Activated T-cell treated with anti-CD3 and anti-CD28 coated beads, Interleukin-2, amount 50 U/mL, for 1 hour (primary cell): Measurements from ENCODE around the gene RAB40B.
"Not testable (repeated sequence)": the region's sequence is repeated elsewhere in the genome, so short reads cannot be mapped to it uniquely, and the experiment has no call there.

Experiments used
- DNase-seq: peaks from one replicate; pipeline ENCODE4 v3.0.0-alpha.2; 2020

The RAB40B gene, protein sequence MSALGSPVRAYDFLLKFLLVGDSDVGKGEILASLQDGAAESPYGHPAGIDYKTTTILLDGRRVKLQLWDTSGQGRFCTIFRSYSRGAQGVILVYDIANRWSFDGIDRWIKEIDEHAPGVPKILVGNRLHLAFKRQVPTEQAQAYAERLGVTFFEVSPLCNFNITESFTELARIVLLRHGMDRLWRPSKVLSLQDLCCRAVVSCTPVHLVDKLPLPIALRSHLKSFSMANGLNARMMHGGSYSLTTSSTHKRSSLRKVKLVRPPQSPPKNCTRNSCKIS

DNA sequence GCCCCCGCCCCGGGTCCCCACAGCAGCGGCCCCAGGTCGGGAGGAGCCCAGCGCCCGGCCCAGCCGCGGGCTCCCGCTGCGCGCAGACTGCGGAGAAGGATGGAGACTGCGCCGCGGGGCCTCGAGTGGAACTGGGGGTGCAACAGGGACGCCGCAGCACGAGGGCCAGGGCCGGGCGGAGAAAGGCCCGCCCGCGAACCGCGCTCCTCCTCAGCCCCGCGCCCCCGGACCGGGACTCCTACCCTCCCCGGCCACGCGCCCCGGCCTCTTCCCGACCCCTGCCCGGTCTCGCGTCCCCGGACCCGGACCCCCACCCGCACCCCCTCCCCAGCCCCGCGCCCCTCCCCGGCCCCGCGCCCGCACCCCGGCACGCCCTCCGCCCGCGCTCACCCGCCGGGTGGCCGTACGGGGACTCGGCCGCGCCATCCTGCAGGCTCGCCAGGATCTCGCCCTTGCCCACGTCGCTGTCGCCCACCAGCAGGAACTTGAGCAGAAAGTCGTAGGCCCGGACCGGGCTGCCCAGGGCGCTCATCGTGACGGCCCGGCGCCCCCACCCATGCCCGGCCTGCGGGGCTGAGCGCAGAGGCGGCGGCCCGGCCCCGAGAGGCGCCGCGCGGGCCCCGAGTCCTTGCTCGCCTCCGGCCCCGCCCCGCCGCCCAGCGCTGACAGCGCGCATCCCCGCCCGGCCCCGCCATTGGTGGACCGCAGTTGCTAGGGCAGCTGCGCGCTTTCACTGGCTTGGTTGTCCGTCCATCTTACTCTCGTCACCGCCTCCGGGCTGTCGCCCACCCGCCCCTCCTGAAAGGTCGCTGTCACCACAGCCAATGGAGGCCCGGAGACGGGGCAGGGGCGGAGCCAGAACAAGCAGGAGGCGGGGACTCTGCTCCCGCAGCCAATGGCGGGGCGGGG is at the start of gene RAB40B:
Gene RAB40B, minus strand, starts transcription at position 634 of the 909 bp plus-strand sequence. Its CDS starts 102 bp downstream, at position 532.
- DNase-seq, result peak; percentile 99

DNA sequence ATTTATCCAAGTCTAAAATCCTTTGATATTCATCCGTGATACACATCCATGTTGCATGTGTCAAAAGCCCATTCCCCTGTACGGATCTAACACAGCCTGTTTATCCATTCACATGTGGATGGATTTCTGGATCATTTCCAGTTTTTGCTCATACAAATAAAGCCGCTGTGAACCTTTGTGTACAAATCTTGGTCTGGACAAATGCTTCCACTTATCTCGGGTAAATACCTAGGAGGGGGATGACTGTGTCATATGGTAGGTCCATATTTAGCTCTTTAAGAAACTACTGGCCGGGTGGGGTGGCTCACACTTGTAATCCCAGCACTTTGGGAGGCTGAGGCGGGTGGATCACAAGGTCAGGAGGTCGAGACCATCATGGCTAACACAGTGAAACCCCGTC is 47.0 kb upstream of the RAB40B start:
- no peak for DNase-seq

DNA sequence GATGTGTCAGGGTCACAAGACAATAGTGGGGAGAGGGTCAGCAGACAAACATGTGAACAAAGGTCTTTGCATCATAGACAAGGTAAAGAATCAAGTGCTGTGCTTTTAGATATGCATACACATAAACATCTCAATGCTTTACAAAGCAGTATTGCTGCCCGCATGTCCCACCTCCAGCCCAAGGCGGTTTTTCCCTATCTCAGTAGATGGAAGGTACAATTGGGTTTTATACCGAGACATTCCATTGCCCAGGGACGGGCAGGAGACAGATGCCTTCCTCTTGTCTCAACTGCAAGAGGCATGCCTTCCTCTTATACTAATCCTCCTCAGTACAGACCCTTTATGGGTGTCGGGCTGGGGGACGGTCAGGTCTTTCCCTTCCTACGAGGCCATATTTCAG is 46.2 kb upstream of the RAB40B start:
- not testable (repeated sequence) for DNase-seq

DNA sequence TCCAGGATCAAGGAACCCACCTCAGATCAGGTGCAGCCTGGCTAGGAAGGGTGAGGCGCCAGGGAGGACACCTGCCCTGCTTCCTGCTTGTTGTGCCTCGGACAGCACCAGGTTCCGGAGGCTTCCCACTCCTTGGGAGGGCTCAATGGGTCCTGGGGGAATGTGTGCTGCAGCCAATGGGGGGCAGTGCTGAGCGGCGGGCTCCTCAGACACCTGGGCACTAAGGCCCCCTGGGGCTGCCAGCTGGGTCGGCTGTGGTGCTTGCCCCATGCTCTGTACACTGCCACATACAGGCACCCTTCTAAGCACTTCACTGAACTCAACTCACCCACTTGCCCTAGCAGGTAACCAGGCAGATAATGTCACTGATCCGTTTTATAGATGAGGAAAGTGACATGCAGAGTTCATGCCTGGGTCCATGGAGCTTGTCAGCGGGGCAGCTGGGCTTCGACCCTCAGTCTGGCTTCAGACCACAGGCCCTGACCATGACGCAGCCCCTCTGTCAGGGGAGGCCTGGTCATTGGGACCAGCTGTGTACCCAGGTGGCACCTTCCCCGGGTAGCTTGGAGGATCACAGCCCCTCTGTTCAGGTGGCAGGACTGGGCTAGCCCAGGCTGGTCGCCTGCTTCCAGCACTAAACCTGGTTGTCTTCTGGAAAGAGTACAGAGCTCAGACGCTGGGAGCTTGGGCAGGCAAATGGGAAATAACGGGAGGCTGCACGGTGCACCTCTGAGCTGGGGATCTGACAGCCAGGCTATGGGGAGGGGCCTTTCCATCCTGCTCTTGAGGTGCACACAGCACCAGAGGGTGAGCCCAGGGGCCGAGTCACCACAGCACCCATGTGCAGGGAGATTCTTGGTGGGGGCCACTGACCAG is 45.1 kb upstream of the RAB40B start:
- no peak for DNase-seq

DNA sequence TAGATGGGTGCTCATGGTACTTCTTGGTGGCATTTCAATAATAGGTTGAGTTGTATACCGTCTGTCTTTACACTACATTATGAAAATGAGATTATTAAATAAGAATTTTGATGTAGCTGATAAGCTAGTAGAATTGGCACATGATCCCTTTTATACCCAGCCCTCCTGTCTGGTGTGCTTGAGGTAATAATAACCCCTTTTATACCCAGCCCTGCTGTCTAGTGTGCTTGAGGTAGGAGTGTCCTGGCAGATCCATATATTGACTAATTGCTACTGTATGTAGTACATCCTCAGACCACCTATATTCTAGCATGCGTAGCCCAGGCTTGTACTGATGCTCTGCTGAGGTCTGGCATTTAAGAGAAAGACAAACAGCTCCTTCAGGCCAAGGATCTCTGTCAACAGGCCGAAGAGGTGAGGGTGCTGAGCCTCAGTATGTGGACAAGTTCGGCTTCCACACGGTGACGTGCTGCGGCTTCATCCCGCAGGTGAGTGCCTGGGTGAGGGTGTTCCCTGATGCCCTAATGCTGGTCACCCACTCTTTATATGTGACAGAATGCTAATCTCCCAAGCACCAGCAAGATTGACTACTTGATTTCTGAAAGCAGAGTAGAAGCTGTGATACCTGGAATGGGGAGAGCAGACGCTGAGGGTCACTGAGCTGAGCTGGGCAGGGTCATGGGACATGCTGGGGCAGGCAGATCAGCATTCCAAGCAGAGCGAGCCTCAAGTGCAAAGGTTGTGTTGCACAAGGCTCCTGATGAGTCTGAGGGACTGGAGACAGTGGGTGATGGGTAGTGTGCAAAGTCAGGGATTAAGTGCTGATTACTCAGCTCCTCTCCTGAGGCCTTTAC is 42.6 kb upstream of the RAB40B start:
- no peak for DNase-seq

DNA sequence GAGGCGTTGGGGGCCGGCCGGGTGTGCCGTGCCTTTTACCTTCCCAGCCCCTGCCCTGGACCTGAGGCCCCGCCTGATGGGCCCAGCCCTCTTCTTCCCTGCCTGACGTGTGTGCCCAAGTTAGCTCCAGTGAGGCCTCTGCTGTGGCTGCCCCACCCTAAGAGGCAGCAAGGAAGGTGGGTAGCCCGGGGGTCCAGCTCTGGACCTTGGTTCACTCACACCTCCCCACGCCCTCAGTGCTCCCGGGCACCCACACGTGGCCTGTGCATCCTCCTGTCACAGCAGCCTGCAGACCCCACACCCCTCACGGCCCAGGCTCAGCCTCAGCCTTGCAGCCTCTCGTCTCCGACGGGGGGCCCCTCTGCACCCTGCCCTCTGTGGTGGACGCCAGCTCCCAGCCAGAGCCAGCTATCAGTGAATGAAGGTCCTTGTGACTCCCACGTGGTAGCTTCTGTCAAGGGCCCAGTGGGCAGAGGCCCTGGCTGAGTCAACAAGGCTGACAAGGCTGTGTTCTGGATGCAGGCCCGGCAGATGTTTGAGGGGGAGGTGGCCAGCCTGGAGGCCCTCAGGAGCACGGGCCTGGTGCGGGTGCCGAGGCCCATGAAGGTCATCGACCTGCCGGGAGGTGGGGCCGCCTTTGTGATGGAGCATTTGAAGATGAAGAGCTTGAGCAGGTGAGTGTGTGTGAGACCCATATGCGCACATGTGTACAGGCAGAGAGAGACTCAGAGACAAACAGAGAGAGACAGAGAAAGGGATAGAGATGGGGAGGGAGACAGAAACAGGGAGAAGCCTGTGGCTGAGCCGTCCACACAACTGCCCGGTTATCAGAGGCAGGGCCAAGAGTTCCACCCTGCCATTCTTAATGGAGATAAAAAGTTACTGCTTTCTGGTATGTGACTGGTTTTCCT is 39.7 kb upstream of the RAB40B start:
- DNase-seq, result no peak

DNA sequence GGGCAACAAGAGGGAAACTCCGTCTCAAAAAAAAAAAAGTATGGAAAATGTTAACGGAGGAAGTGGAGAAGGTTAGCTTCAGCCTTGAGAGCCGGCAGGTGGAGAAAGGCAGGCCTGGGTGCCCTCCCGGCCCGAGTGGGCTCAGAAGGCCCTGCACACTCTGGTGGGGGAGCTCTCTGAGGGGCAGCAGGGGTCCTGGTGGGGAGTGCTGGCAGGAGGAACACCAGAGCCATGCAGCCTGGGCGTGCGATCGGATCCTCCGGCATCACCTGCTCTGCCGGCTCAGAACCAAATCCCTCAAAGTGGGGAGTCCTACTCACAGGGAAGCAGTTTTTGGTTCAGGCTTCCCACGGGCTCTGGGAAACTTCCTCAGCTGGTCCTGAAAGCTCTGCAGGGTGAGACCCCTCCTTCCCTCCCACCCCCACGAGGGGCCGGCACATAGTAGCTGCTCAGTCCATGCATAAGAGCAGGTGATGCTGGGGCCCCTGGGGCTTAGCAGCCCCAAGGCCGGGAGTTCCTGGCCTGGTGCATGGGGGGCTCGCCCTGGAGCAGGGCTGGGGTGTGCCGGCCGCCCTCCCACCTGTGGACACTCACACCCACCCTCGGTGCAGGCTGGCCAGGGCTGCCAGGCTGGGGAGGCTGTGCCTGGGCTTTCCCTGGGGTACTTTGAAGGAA is 38.1 kb upstream of the RAB40B start:
- no peak for DNase-seq

DNA sequence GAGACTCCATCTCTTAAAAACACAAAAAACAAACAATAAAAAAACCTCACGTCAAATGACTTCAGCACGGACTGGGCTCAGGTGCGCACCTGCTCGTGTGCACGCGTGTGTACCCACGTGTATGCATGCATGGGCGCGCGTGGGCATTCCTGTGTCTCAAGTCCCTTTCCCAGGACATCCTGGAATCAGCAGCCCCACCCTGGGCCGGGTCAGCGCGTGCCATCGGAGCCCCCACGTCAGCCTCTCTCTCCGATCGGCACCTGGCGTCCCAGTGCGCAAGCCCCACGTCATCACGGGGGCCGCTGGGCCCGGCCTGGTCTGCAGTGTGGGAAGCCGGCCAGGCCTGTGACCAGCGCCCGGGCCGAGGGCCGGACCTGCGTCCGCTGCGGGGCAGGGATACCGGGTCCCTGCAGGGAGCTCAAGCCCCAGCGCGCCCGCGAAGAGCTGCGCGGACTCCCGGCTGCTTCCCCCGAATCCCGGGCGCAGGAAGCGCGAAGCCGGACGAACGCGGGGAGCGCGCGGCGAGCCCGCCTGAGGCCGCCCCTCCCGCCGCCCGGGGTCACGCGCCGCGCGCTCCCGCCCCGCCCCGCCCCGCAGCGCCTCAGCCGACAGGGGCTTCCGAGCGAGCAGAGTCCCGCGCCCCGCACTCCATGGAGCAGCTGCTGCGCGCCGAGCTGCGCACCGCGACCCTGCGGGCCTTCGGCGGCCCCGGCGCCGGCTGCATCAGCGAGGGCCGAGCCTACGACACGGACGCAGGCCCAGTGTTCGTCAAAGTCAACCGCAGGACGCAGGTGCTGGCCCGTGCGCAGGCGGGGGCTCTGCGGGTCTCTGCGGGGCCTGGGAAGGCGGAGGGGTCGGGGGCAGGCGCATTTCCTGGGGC is 36.7 kb upstream of the RAB40B start, which contains the start of gene FN3K:
Gene FN3K, plus strand, starts transcription at position 629 of the 880 bp plus-strand sequence. Its CDS starts 22 bp downstream, at position 651.
- peak; percentile 52 for DNase-seq

DNA sequence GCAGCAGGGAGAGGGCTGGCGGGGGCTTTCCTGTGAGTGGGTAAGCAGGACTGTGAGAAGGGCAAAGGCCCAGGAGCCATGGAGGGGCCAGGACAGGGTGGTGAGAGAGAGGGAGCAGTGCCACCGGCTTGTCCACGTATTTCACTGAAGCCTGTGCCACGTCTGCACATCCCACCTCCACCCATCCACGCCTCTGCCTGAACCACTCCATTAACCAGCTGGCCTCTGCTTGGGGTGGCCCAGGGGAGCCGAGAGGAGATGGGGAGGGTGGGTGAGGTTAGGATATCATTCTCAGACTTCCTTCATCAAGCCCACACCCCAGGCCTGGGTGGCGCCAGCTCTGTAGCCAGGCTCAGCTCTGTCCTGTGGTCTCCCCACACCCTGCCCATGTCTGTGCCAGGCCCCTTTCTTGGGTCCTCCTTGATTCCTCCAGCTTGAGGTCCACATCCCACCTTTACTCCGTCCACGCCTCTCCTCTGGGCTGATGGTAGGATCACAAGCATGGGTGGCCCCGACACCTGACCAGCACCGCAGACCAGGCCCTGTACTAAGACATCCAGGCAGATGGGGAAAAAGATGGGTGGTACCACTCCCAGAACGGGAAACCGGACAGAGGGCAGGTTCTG is 33.7 kb upstream of the RAB40B start:
- no peak for DNase-seq

DNA sequence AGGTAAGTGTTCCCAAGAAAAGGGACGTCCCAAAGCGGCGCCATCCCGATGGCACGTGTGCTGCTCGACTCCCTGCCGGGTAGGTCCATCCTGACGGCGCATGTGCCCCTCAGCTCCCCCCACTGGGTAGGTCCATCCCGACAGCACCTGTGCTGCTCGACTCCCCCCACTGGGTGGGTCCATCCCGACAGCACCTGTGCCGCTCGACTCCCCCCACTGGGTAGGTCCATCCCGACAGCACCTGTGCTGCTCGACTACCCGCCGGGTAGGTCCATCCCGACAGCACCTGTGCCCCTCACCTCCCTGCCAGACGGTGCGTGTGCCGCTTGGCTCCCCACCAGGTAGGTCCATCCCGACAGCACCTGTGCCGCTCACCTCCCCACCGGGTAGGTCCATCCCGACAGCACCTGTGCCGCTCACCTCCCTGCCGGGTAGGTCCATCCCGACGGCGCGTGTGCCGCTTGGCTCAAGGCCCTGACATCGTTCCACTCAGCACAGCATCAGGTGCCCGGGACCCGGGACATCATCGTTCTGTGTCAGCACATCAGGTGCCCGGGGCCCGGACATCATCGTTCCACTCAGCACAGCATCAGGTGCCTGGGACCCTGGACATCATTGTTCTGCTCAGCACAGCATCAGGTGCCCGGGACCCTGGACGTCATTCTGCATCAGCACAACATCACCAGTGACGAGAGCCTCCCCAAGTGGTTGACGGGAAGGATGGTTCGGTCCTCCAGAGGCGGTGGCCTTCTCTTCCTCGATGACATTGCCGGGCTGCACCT is 31.2 kb upstream of the RAB40B start:
- no peak for DNase-seq

DNA sequence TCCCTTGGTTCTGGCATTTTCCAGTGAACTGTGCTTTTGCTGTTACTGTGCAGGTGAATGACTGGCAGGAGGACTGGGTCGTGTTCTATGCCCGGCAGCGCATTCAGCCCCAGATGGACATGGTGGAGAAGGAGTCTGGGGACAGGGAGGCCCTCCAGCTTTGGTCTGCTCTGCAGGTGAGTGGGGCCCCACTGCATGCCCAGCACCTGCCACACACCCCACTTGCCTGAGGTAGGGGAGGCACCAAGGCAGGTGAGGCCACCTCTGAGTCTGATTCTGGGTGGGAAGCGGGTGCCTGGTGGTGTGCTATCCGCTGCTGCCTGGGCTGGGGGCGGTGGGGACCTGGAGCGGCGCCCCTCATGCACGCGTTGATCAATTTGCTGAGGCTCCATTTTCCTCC is 27.9 kb upstream of the RAB40B start:
- no peak for DNase-seq

DNA sequence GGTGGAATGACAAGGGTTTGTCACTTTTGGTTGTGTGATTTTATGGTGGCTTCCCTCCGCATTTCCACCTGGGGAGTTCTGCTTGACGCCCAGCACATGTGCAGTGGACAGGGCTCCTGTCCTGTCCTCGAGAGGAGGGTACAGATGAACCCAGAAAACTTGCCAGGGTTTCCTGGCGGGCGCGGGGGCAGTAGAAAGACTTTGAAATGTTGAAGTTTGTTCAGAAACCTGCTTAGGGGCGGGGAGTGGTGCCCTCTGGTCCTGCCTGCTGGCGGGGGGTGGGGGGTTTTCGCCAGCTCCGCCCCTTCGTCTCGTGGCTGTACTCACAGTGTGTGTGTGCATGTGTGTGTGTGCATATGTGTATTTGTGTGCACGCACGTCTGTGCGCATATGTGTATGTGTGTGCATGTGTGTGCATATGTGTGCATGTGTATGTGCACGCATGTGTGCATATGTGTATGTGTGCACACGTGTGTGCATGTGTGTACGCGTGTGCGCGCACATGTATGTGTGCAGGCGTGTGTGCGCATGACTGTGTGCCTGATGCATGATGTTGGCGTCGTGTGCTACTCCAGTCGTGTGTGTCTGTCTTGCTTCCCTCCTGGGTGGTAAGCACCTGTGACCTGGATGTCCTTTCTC is 24.8 kb upstream of the RAB40B start:
- DNase-seq, result no peak

DNA sequence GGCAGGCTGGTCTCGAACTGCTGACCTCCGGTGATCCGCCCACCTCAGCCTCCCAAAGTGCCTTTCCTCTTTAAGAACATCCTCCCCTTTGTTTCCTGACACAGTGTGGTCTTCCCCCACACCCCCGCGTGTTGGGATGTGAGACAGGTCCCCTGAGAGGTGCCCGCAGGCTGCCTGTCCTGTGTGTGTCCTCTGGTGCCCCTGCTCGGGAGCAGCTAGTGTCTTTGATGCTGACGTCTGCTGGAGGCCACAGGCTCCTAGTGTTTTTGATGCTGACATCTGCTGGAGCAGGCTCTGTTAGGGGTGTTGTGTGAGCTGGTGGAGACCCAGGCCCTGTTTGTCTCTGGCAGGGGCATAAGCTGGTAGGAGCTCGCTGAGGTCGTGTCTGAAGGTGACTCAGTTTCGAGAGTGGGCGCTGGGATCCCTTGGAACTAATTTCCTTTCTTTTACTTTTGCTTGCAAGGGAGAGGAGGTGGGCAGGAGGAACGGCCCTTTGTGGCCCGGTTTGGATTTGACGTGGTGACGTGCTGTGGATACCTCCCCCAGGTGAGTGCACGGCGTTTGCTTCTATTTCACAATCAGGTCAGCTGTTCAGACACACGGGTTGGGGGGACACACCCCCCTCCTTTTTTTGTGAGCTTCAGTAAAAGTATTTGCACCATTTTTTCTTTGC is 24.0 kb upstream of the RAB40B start:
- DNase-seq, result no peak

DNA sequence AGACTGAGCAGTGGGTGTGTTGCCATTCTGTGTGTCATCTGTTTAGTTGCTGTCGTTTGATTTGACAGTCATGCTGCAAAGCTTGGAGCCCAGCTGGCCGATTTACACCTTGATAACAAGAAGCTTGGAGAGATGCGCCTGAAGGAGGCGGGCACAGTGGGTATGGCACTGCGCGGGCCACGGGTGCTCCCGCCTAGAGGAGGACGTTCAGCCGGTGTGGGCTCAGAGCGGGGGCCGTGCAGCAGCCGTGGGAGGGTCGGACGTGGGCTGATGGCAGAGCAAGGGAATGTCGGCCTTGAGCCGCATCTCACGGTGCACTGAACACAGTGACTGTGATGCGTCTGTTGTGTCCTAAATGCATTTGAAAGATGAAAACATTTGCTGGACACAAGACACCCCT is 21.7 kb upstream of the RAB40B start:
- DNase-seq, result no peak

DNA sequence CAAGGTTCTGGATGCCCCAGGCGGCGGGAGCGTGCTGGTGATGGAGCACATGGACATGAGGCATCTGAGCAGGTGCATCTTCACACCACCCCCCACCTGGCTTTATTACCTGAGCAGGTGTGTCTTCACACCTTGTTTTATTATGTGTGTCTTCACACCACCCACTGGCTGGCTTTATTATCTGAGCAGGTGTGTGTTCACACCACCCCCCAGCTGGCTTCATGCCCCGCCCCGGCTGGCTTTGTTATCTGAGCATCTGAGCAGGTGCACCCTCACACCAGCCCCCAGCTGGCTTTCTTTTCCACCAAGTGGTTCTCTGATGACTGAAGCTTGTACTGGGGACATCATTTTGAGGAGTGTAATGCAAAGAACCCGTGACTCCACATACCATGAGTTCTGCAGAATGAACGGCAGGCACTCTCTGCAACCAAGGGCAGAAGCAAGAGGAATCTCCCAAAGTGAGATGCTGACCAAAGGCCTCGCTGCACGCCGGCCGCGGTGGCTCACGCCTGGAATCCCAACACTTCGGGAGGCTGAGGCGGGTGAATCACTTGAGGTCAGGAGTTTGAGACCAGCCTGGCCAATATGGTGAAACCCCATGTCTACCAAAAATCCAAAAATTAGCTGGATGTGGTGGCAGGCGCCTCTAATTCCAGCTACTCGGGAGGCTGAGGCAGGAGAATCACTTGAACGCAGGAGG is 20.6 kb upstream of the RAB40B start:
- DNase-seq, result no peak
